HG03575 (cell line): ENCODE data around the gene MAP2.
"Not testable (repeated sequence)": the region's sequence is repeated elsewhere in the genome, so short reads cannot be mapped to it uniquely, and the experiment has no call there.

Experiments used
- ATAC-seq: cut with Tn5 transposase; IDR thresholded peaks from one replicate; pipeline ENCODE4 v1.9.1; 2021; ENCODE audit not compliant: unreplicated experiment, insufficient number of reproducible peaks, low FRiP score; ENCODE audit errors: extremely low read depth

The MAP2 gene

GRCh38 chr2:209570194-209570593 lies 146.3 kb downstream of the MAP2 start:
- ATAC-seq: no peak

GRCh38 chr2:209574515-209574914 lies 150.7 kb downstream of the MAP2 start:
- no peak for ATAC-seq

GRCh38 chr2:209577376-209578357 lies 153.8 kb downstream of the MAP2 start:
- ATAC-seq: no peak

DNA sequence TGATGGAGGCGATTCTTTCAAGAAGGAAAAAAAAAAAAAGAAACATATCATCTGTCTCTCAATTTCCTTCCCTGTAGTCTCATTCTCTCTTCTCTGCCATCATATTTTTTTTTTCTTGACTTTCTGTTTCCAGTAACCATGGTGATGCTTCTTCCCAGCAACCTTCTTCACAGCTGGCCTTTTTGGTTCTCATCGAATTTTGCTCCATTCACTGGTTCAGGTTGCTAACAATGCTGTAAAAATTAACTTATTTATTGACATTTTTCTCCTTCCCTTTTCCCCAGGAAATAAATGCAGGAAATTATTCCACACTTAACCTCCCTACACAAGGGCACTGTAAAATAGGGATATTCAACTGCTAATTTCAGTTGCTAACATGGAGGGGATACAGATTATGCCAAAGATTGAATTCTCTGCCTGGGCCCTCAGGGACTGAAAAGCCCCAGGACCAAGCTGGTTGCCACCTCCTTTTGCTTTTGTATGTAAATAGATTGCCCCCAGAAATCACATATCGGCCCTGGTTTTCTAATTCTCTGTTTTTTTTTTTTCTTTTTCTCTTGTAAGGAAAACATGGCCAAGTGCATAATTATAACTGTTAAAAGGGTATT lies 154.7 kb downstream of the MAP2 start:
- no peak for ATAC-seq

GRCh38 chr2:209579230-209579749 lies 155.4 kb downstream of the MAP2 start:
- no peak for ATAC-seq

DNA sequence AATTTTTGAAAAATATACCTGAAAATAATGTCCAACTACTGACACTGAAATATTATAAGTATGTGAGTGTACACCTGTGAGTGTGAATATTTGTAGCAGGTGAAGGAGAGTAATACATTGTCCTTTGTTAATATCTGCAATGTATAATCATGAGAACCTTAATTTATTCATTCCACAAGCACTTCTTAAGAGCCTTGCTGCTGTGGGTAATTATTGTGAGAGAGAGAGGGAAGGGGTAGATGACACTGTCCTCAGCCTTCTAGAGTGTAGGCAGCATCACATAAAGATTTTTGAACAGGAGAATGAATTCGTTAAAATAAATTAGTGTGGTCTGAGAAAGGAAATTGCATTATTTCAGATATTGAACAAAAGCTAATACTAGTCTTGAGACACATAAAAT lies 157.2 kb downstream of the MAP2 start:
- no peak for ATAC-seq

DNA sequence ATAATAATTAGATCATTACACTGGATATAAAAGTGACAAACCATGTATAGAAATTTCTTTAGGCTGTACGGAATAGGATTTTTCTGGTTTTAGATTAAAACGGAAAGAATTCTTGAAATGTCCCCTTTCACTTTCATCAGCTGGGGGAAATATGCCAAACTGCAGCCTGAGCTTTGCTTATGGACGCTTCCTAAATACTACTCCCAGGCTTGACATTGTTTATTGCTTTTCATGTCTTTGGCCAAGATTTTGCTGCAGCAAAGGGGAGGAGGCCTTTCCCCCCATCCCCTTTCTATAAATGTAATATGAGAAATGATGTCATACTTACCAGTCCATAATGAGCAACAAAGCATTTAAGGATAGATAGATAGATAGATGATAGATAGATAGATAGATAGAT lies 158.4 kb downstream of the MAP2 start:
- ATAC-seq: no peak

- ATAC-seq: no peak
These were observed 160.6 kb downstream of the MAP2 start for GRCh38 chr2:209584472-209584871.

- no peak for ATAC-seq
These were observed 161.1 kb downstream of the MAP2 start for GRCh38 chr2:209584915-209585314.

- no peak for ATAC-seq
These were observed 167.2 kb downstream of the MAP2 start for GRCh38 chr2:209591021-209591420.

DNA sequence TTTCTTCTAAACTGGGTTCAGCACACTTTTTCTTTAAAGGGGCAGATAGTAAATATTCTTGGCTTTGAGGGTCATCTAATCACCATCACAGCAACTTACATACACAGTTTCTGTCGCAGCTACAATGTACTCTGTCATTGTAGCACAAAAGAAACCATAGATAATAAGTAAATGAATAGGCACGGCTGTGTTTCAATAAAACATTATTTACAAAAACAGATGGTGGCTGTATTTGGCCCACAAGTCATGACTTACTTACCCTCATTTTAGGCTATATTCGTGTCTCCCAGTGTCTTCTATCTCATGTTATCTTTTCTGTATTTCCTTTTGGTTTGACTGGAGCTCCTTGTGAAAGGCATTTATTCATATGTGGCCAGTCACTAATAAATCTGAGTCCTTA lies 168.3 kb downstream of the MAP2 start:
- ATAC-seq: no peak

- ATAC-seq: no peak
These were observed 170.1 kb downstream of the MAP2 start for GRCh38 chr2:209593930-209594329.

DNA sequence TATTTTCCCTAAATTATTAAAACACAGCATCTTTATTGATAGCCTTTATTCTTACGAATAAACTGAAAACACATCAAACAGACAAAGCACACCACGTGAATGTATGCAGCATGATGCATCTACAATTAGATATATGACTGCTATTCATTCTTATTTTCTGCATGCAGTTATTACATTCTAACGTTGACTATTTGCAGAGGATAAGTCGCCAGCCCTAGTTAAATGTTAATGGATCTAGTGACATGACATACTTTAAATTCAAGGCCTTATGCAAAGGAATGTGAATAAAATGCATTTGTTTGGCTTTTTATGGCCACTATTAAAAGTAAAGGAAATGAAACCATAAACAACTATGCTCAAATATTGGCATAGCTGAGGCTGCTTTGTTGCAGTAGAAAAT lies 172.4 kb downstream of the MAP2 start:
- ATAC-seq: no peak

GRCh38 chr2:209598227-209598626 lies 174.4 kb downstream of the MAP2 start:
- not testable (repeated sequence) for ATAC-seq

- ATAC-seq: no peak
These were observed 176.7 kb downstream of the MAP2 start for GRCh38 chr2:209600341-209601171.

GRCh38 chr2:209601497-209601896 lies 177.7 kb downstream of the MAP2 start:
- ATAC-seq: no peak

- no peak for ATAC-seq
These were observed 178.4 kb downstream of the MAP2 start for GRCh38 chr2:209602259-209602658.

DNA sequence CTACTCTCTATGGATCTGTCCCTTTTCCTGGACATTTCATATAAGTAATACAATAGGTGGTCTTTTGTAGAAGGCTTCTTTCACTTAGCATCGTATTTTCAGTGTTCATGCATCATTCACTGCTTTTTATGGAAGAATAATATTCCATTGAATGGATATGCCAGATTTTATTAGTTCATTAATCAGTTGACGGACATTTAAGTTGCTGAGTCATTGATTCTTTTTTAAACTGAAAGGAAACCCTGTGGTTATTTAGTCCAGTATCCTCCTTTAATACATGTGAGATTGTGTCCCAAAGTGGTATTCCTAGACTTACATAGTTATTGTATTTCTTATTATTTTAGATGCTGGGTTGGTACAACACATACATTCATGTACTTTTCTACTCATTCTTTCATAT lies 185.7 kb downstream of the MAP2 start:
- ATAC-seq: no peak

- no peak for ATAC-seq
These were observed 186.8 kb downstream of the MAP2 start for GRCh38 chr2:209610631-209611030.
